Activated CD4-positive, alpha-beta T cell treated with anti-CD3 and anti-CD28 coated beads, Interleukin-2, amount 50 U/mL, for 4 hours (primary cell): Measurements from ENCODE around the gene KLF13.

Experiments used
- DNase-seq, 2 experiments: peaks; one replicate each; pipeline ENCODE4 v3.0.0-alpha.2; 2020

KLF13 gene

GRCh38 chr15:31405200-31405920 is 78.7 kb downstream of the KLF13 start:
- DNase-seq = no peak

GRCh38 chr15:31407376-31407775 is 80.7 kb downstream of the KLF13 start:
- DNase-seq = no peak

- DNase-seq = no peak
Observed at GRCh38 chr15:31407851-31408250, 81.2 kb downstream of the KLF13 start.

- no peak for DNase-seq
Observed at GRCh38 chr15:31408724-31409123, 82.1 kb downstream of the KLF13 start.

GRCh38 chr15:31409171-31409570 is 82.5 kb downstream of the KLF13 start:
- no peak for DNase-seq

- no peak for DNase-seq
Observed at GRCh38 chr15:31412824-31413223, 86.2 kb downstream of the KLF13 start.

GRCh38 chr15:31415201-31415600 is 88.6 kb downstream of the KLF13 start:
- DNase-seq = no peak

GRCh38 chr15:31419820-31420219 is 93.2 kb downstream of the KLF13 start:
- DNase-seq = no peak

- no peak for DNase-seq
Observed at GRCh38 chr15:31427411-31427810, 100.8 kb downstream of the KLF13 start.
